NOMO-1 treated with dmso at 0.1 percent for 144 hours (cell line): ENCODE measurements around the gene KCNAB3.

Source experiments
- DNase-seq: peaks from one replicate; lab custom pipeline; 2025; ENCODE audit not compliant: unreplicated experiment; lab: John Stamatoyannopoulos, UW

Gene KCNAB3

GRCh38 chr17:7940743-7941142 lies 11.1 kb upstream of the KCNAB3 start:
- DNase-seq: no peak

- DNase-seq: no peak
These were observed 10.4 kb upstream of the KCNAB3 start for GRCh38 chr17:7940034-7940433.

GRCh38 chr17:7935859-7936258 lies 6.2 kb upstream of the KCNAB3 start:
- no peak for DNase-seq

GRCh38 chr17:7932949-7933348 lies 3.3 kb upstream of the KCNAB3 start:
- peak; percentile 56 for DNase-seq

- DNase-seq: no peak
These were observed 2.8 kb upstream of the KCNAB3 start for GRCh38 chr17:7932483-7932891.

GRCh38 chr17:7931709-7932482 lies 2.2 kb upstream of the KCNAB3 start, which contains the start of the genes CNTROB and TRAPPC1:
Gene CNTROB, plus strand, starts transcription at chr17:7932206. Its CDS starts 874 bp downstream, at chr17:7933080.
Gene TRAPPC1, minus strand, starts transcription at chr17:7931946. Its CDS starts 117 bp downstream, at chr17:7931829.
- peak; percentile 99 for DNase-seq

- no peak for DNase-seq
These were observed 1.4 kb upstream of the KCNAB3 start for GRCh38 chr17:7930841-7931631.

GRCh38 chr17:7927596-7927995 lies 2.1 kb downstream of the KCNAB3 start:
- no peak for DNase-seq

GRCh38 chr17:7922845-7923628 lies 6.6 kb downstream of the KCNAB3 start:
- no peak for DNase-seq

- no peak for DNase-seq
These were observed 7.3 kb downstream of the KCNAB3 start for GRCh38 chr17:7922269-7922844.

- no peak for DNase-seq
These were observed 12.8 kb downstream of the KCNAB3 start for GRCh38 chr17:7916808-7917207.

GRCh38 chr17:7916385-7916682 lies 13.3 kb downstream of the KCNAB3 start:
- no peak for DNase-seq

- peak; percentile 92 for DNase-seq
These were observed 13.9 kb downstream of the KCNAB3 start, which contains the start of gene RNF227 for GRCh38 chr17:7915611-7916384. Gene RNF227, minus strand, starts transcription at chr17:7916289. Its CDS starts 94 bp downstream, at chr17:7916195.

- no peak for DNase-seq
These were observed 14.5 kb downstream of the KCNAB3 start for GRCh38 chr17:7915179-7915610.

GRCh38 chr17:7912927-7913524 lies 16.6 kb downstream of the KCNAB3 start:
- DNase-seq: peak; percentile 71

- DNase-seq: no peak
These were observed 18.5 kb downstream of the KCNAB3 start for GRCh38 chr17:7911116-7911515.

GRCh38 chr17:7910711-7911110 lies 18.9 kb downstream of the KCNAB3 start:
- no peak for DNase-seq

GRCh38 chr17:7910281-7910680 lies 19.4 kb downstream of the KCNAB3 start:
- DNase-seq: no peak

- no peak for DNase-seq
These were observed 20.6 kb downstream of the KCNAB3 start for GRCh38 chr17:7909089-7909488.
